Mucosa of descending colon (tissue), 3 donors: Measurements from ENCODE around the gene ACTN2. TPM values are rescaled to one million over a fixed set of nuclear protein-coding genes. Genes with fewer than 3 reads are reported as not detected.

Source experiments
- ATAC-seq: fragments of 200-7000 bp; cut with Tn5 transposase; one replicate; pipeline ENCODE4 v1.9.1; 2020; ENCODE audit warnings: mild to moderate bottlenecking, moderate library complexity
- DNase-seq, 3 donors: peaks; one replicate each; pipeline ENCODE4 v3.0.0-alpha.2; 2020
- H3K36me3 ChIP-seq: fragments of 200-600 bp; one replicate; pipeline ENCODE4 v1.8.0; 2021; ENCODE audit warnings: low read depth, mild to moderate bottlenecking
- H3K4me1 ChIP-seq: fragments of 200-600 bp; one replicate; pipeline ENCODE4 v1.8.0; 2021; ENCODE audit warnings: low read depth, mild to moderate bottlenecking
- H3K4me3 ChIP-seq: fragments of 200-600 bp; one replicate; pipeline ENCODE4 v1.8.0; 2021; ENCODE audit warnings: mild to moderate bottlenecking
- H3K9me3 ChIP-seq: fragments of 200-600 bp; one replicate; pipeline ENCODE4 v1.8.0; 2021; ENCODE audit warnings: mild to moderate bottlenecking
- intact Hi-C, 2 donors: fragments of 100-400 bp; cut with DNase I in 1 of 2; cut with micrococcal nuclease in 1 of 2; formaldehyde crosslinking; loops; one replicate each; pipeline versions ENCODE4 v1.11.0 to v1.11.1; 2022; cut with DNase I, micrococcal nuclease
- total RNA-seq, 3 donors: library from RNA; stranded (reverse); fragmentation: NEBNext Ultra II Directional in 2 of 3; extraction: Animal tissue kit (Norgen Biotek cat#: 25700) in 2 of 3; gene quantifications; one replicate each; pipeline versions ENCODE4 v1.2.1 to v1.2.4, GENCODE V29; 2021 to 2023
- TF ChIP-seq, protein P1 (sequence below): fragments of 200-600 bp; IDR thresholded peaks from one replicate; pipeline ENCODE4 v1.8.0; 2022; ENCODE audit warnings: antibody characterized with exemption, mild to moderate bottlenecking
- donor health status: DM: no; HTN: no; CAD: no; lungs with moderate emphysema.
- donor health status: DM: no; HTN: no; CAD: no.
- donor health status: DM: no; HTN: yes; CAD: no.

The ACTN2 gene
- total RNA-seq, 3 donors from 2014 or later: 0.35 to 1.3 (median 0.60) TPM

GRCh38 chr1:236795035-236795756 lies 108.9 kb downstream of the ACTN2 start, which contains the start of gene MTR:
Gene MTR (plus strand): TSS chr1:236795292. CDS start chr1:236795704, 412 bp downstream.
- peak; percentile 99 for ATAC-seq
- Histone ChIP-seq H3K36me3 (peaks cover 5% of the 10 kb centered on the region), H3K4me1 (peaks cover 2% of the 10 kb centered on the region), H3K4me3 (peak within 1 kb of the TSS; percentile 69), H3K9me3 (no peaks in the 10 kb centered on the region)
- intact Hi-C loops: no loop called here
- DNase-seq: peak; percentile 97 to 99 (median 98)
- TF ChIP-seq, protein P1, sequence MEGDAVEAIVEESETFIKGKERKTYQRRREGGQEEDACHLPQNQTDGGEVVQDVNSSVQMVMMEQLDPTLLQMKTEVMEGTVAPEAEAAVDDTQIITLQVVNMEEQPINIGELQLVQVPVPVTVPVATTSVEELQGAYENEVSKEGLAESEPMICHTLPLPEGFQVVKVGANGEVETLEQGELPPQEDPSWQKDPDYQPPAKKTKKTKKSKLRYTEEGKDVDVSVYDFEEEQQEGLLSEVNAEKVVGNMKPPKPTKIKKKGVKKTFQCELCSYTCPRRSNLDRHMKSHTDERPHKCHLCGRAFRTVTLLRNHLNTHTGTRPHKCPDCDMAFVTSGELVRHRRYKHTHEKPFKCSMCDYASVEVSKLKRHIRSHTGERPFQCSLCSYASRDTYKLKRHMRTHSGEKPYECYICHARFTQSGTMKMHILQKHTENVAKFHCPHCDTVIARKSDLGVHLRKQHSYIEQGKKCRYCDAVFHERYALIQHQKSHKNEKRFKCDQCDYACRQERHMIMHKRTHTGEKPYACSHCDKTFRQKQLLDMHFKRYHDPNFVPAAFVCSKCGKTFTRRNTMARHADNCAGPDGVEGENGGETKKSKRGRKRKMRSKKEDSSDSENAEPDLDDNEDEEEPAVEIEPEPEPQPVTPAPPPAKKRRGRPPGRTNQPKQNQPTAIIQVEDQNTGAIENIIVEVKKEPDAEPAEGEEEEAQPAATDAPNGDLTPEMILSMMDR: no peak

GRCh38 chr1:236795757-236796667 lies 109.7 kb downstream of the ACTN2 start:
- H3K36me3 ChIP-seq: peaks cover 5% of the 10 kb centered on the region

GRCh38 chr1:236799001-236799400 lies 112.7 kb downstream of the ACTN2 start:
- intact Hi-C loops: no loop called here
- no peak for DNase-seq
- H3K4me1 ChIP-seq: peaks cover 2% of the 10 kb centered on the region

More at GRCh38 chr1:236795757-236796667, 109.7 kb downstream of the ACTN2 start:
- DNase-seq (peak in 1 of 3 donors; percentile 62), ATAC-seq (peak; percentile 51)
- intact Hi-C loops: no loop called here
- H3K9me3 ChIP-seq: no peaks in the 10 kb centered on the region
- TF ChIP-seq, protein P1: no peak
- peak overlapping the region; percentile 69 for H3K4me3 ChIP-seq
- peaks cover 2% of the 10 kb centered on the region for H3K4me1 ChIP-seq

GRCh38 chr1:236800002-236800620 lies 113.8 kb downstream of the ACTN2 start:
- Histone ChIP-seq H3K4me1 (peaks cover 2% of the 10 kb centered on the region), H3K36me3 (peaks cover 2% of the 10 kb centered on the region), H3K4me3 (no peak overlapping the region), H3K9me3 (no peaks in the 10 kb centered on the region)
- intact Hi-C loops: no loop called here
- TF ChIP-seq, protein P1: no peak
- ATAC-seq (no peak), DNase-seq (no peak)

More at GRCh38 chr1:236799001-236799400, 112.7 kb downstream of the ACTN2 start:
- H3K9me3 ChIP-seq: no peaks in the 10 kb centered on the region
- no peak overlapping the region for H3K4me3 ChIP-seq
- peaks cover 5% of the 10 kb centered on the region for H3K36me3 ChIP-seq
- TF ChIP-seq, protein P1: no peak
- ATAC-seq: no peak

DNA sequence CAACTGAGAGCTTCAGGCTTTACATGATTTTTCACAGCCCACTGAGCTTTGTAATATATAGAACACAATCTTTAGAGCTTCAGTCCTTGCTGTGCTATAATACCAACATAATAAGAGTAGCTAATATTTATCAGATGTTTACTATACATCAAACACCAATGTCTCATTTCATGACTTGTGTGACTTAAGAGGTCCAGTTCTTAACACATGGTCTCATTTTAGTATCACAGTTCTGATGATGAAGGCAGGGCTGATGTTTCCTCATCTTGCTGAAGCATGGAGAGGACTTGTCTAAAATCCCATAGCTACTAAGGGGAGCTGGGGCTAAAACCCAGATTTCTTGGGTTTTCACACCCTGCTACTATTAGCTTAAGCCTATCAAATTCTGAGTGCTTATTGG lies 114.3 kb downstream of the ACTN2 start:
- DNase-seq (no peak), ATAC-seq (no peak)
- Histone ChIP-seq H3K36me3 (no peaks in the 10 kb centered on the region), H3K4me3 (no peak overlapping the region), H3K4me1 (peaks cover 2% of the 10 kb centered on the region), H3K9me3 (no peaks in the 10 kb centered on the region)
- intact Hi-C loops: no loop called here
- TF ChIP-seq, protein P1: no peak
